Transverse colon (tissue), 4 donors: ENCODE data around the gene ZNF512B. TPM values are rescaled to one million over a fixed set of nuclear protein-coding genes. Genes with fewer than 3 reads are reported as not detected.

ENCODE experiments used
- DNase-seq: peaks from one replicate; pipeline ENCODE4 v3.0.0-alpha.2; 2019
- H3K27ac ChIP-seq, 4 donors: fragments of 200-600 bp; sonication (generic); 2 replicates each; pipeline ENCODE4 v1.5.1; 2016 to 2018; ENCODE audit warnings: inconsistent platforms in 4 of 4
- H3K27me3 ChIP-seq: fragments of 200-600 bp; sonication (generic); 2 replicates; pipeline ENCODE4 v1.5.1; 2017; ENCODE audit warnings: inconsistent platforms
- H3K36me3 ChIP-seq, 4 donors: fragments of 200-600 bp; sonication (generic); 2 replicates each; pipeline ENCODE4 v1.5.1; 2017 to 2019; ENCODE audit warnings: inconsistent platforms in 4 of 4
- H3K4me1 ChIP-seq, 4 donors: fragments of 200-600 bp; sonication (generic); 2 replicates each; pipeline ENCODE4 v1.5.1; 2017 to 2020; ENCODE audit warnings: inconsistent platforms in 4 of 4
- H3K4me3 ChIP-seq, 4 donors: fragments of 200-600 bp; sonication (generic); 1 replicate in 1 of 4; 2 replicates in 3 of 4; pipeline versions ENCODE4 v1.5.1 to v1.6.1; 2017 to 2019; ENCODE audit warnings: inconsistent platforms in 4 of 4
- H3K9me3 ChIP-seq, 2 donors: fragments of 200-600 bp; sonication (generic); 2 replicates each; pipeline ENCODE4 v1.5.1; 2017 to 2019; ENCODE audit warnings: inconsistent platforms in 2 of 2
- EP300 ChIP-seq: sonication (generic); formaldehyde crosslinking; IDR thresholded peaks from one replicate; pipeline ENCODE4 v1.6.1; 2017; ENCODE audit warnings: antibody characterized with exemption, low read depth
- POLR2A ChIP-seq: fragments of 450-650 bp; IDR thresholded peaks from one replicate; pipeline ENCODE4 v1.6.1; 2016; ENCODE audit warnings: antibody characterized with exemption, mild to moderate bottlenecking, moderate library complexity
- POLR2AphosphoS5 ChIP-seq, 3 donors: sonication (generic); formaldehyde crosslinking; IDR thresholded peaks; one replicate each; pipeline ENCODE4 v1.6.1; 2016; ENCODE audit warnings: antibody characterized with exemption in 3 of 3
- WGBS, 2 donors: methylation state at CpG; one replicate each; pipeline ENCODE4 v1.1.5; 2018; ENCODE audit warnings: low coverage in 1 of 2; 5-methylcytosine and 5-hydroxymethylcytosine counted together
- in situ Hi-C, 4 donors: fragments of 200-750 bp; cut with MboI; loops; one replicate each; pipeline versions ENCODE4 v1.15.0 to v1.15.1; 2017; ENCODE audit warnings: low sequenced_read_pairs in 3 of 4, low pct_ligation_motif_present in 1 of 4, low pct_unique_long_range_greater_than_20kb in 1 of 4
- intact Hi-C: fragments of 100-400 bp; cut with DNase I; formaldehyde crosslinking; loops from one replicate; pipeline ENCODE4 v1.15.1; 2023; ENCODE audit warnings: low total_unique reads
- total RNA-seq, 4 donors: library from RNA; depleted of rRNA; stranded (reverse); fragments of >200 nt; gene quantifications; one replicate each; pipeline ENCODE4 v1.1.0, GENCODE V29; 2016
- TF ChIP-seq, protein P1 (sequence below), 5 experiments: fragments of 200-600 bp in 3 of 5; fragments of 450-650 bp in 2 of 5; sonication (generic) in 3 of 5; IDR thresholded peaks; 1 replicate in 2 of 5; 2 replicates in 3 of 5; pipeline ENCODE4 v1.5.1; 2016 to 2017; ENCODE audit warnings: antibody characterized with exemption in 5 of 5, inconsistent platforms in 3 of 5, mild to moderate bottlenecking in 2 of 5, moderate library complexity in 1 of 5

Gene ZNF512B
- total RNA-seq, 4 donors from 2014 or later, result 1.8 to 5.2 (median 2.1) TPM

- in situ Hi-C loops, result no loop called here
- peaks cover 8 to 24% (median 13%) of the 10 kb centered on the region in 4 donors for H3K4me1 ChIP-seq
- no peak overlapping the region for H3K27ac ChIP-seq
- no peak for DNase-seq
- no peaks in the 10 kb centered on the region for H3K36me3 ChIP-seq
- intact Hi-C loops, result loop anchor here (5.0 to 10.0 kb wide), 3 partner anchors 64 to 434 kb away; partner anchors contain the start of gene PTK6
- no peak overlapping the region for H3K4me3 ChIP-seq
- TF ChIP-seq EP300 (no peak), POLR2AphosphoS5 (IDR thresholded peaks at IDR 0.05) (no peak)
- TF ChIP-seq, protein P1, sequence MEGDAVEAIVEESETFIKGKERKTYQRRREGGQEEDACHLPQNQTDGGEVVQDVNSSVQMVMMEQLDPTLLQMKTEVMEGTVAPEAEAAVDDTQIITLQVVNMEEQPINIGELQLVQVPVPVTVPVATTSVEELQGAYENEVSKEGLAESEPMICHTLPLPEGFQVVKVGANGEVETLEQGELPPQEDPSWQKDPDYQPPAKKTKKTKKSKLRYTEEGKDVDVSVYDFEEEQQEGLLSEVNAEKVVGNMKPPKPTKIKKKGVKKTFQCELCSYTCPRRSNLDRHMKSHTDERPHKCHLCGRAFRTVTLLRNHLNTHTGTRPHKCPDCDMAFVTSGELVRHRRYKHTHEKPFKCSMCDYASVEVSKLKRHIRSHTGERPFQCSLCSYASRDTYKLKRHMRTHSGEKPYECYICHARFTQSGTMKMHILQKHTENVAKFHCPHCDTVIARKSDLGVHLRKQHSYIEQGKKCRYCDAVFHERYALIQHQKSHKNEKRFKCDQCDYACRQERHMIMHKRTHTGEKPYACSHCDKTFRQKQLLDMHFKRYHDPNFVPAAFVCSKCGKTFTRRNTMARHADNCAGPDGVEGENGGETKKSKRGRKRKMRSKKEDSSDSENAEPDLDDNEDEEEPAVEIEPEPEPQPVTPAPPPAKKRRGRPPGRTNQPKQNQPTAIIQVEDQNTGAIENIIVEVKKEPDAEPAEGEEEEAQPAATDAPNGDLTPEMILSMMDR (IDR thresholded peaks at IDR 0.05), result no peak
- WGBS, 2 donors, result 69 to 85% methylated on average over 4 to 5 of the region's 5 CpGs
- no peaks in the 10 kb centered on the region for H3K9me3 ChIP-seq
- peaks cover 13% of the 10 kb centered on the region for H3K27me3 ChIP-seq
These were observed 1.1 kb upstream of the ZNF512B start for GRCh38 chr20:63970714-63971431.

DNA sequence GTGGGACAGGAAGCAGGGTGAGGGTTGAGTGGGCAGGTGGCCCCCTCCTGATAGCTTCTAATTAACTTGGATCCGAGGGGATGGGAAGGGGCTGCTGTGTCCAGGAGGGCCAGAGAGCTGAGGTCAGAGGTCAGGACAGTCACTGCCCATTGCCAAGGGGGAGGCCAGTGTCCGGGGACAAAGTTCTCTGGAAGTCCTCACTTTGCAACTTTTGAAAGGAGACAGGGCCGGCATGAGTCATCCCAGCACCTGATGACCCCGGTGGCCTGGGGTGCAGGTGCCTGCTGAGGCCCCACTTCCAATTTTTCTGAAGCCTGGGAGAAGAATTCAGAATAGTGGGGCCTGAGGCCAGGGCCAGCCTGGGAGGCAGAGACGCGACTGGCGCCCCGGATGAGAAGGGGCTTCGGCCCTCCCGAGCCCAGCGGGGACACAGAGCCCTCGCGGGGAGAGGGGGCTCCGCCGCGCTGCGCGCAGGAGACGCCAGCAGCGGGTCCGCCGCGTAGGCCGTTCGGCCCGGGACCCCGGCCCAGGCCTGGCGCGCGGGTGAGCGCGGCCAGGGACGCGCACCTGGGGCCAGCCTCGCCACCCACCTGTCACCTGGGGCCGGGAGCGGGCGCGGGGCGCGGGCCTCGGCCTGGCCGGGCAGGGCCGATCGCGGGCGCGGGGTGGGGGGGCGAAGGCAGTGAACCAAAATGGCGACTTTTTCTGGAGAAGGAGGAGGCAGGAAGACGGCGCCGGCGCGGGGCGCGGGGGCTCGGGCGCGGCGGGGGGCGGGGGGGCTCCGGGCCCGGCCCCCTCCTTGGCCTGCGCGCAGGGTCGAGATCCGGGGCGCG lies 586 bp downstream of the ZNF512B start:
- peak overlapping the region; percentile 40 to 74 (median 70) for H3K27ac ChIP-seq
- WGBS, 2 donors, result 2% methylated on average over 19 of the region's 70 CpGs; no CpG with 5 or more reads in 1 of the 2 donors
- peak; percentile 25 for DNase-seq
- TF ChIP-seq EP300 (no peak), POLR2A (no peak), POLR2AphosphoS5 (IDR thresholded peaks at IDR 0.05) (no peak)
- TF ChIP-seq, protein P1 (IDR thresholded peaks at IDR 0.05), result no peak
- H3K36me3 ChIP-seq, result no peaks in the 10 kb centered on the region
- peaks cover 8 to 23% (median 13%) of the 10 kb centered on the region in 4 donors for H3K4me1 ChIP-seq
- intact Hi-C loops (no loop called here), in situ Hi-C loops (no loop called here)
- peaks cover 13% of the 10 kb centered on the region for H3K27me3 ChIP-seq
- H3K9me3 ChIP-seq, result no peaks in the 10 kb centered on the region
- peak overlapping the region; percentile 39 to 66 (median 56) for H3K4me3 ChIP-seq

GRCh38 chr20:63968136-63968927 lies 1.4 kb downstream of the ZNF512B start:
- Histone ChIP-seq H3K27me3 (peaks cover 13% of the 10 kb centered on the region), H3K36me3 (no peaks in the 10 kb centered on the region), H3K9me3 (no peaks in the 10 kb centered on the region), H3K27ac (peak overlapping the region in 3 of 4 donors; percentile 67 to 74 (median 72)), H3K4me1 (peaks cover 8 to 16% (median 11%) of the 10 kb centered on the region in 4 donors), H3K4me3 (peak overlapping the region in 1 of 4 donors; percentile 66)
- intact Hi-C loops (no loop called here), in situ Hi-C loops (no loop called here)
- WGBS, 2 donors, result 80 to 100% methylated on average over 3 to 13 of the region's 14 CpGs
- TF ChIP-seq POLR2A (no peak), POLR2AphosphoS5 (IDR thresholded peaks at IDR 0.05) (no peak), EP300 (no peak)
- TF ChIP-seq, protein P1 (IDR thresholded peaks at IDR 0.05), result no peak
- peak; percentile 7 for DNase-seq
